CD4-positive, alpha-beta T cell treated with Interferon gamma for 1 hour (primary cell): ENCODE results near the gene GMDS.

Experiments
- DNase-seq: peaks from one replicate; pipeline ENCODE4 v3.0.0-alpha.2; 2020

The GMDS gene

GRCh38 chr6:1972962-1973361 is 272.4 kb downstream of the GMDS start:
- no peak for DNase-seq

- DNase-seq = no peak
Observed at GRCh38 chr6:1971612-1972011, 273.8 kb downstream of the GMDS start.

- DNase-seq = no peak
Observed at GRCh38 chr6:1970151-1970561, 275.2 kb downstream of the GMDS start.

- no peak for DNase-seq
Observed at GRCh38 chr6:1966713-1967112, 278.7 kb downstream of the GMDS start.

DNA sequence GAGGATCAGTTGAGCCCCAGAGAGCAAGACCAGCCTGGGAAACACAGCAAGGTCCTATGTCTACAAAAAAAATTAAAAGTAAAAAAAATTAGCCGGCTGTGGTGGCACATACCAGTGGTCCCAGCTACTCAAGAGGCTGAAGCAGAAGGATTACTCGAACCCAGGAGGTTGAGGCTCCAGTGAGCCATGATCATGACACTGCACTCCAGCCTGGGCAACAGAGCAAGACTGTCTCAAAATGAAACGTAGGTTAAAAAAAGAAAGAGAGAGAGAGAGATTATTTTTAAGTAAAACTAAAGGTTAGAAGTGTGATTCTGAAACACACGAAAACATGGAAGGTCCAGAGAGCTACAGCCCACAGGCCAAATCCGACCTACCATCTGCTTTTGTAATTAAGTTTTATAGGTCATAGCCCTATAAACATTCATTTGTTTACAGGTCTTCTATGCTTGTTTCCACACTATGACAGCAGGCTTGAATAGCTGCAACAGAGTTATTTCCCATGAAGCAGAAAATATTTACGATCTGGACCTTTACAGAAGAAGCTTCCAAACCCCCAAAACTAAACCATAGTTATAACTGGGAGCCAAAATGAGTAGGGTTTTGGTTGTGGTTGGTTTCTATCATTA is 279.7 kb downstream of the GMDS start:
- no peak for DNase-seq

DNA sequence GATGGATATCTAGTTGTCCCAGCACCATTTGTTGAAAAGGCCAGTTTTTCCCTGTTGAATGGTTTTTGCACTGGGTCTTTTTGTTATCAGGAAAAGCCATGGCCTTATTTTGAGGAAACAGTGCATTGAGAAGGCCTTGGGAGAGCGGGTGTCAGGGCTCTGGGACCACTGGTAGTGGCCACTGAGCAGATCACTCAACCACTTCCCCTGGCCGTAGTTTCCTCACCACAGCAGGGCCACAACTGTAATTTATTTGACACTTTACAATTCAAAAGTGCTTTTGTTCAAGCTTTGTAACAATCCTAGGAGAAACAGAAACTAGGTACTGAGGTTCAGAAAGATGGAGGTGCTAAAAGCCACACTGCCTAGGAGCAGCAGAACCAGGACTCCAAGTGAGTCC is 281.8 kb downstream of the GMDS start:
- DNase-seq = no peak

- no peak for DNase-seq
Observed at GRCh38 chr6:1962201-1962600, 283.2 kb downstream of the GMDS start.

DNA sequence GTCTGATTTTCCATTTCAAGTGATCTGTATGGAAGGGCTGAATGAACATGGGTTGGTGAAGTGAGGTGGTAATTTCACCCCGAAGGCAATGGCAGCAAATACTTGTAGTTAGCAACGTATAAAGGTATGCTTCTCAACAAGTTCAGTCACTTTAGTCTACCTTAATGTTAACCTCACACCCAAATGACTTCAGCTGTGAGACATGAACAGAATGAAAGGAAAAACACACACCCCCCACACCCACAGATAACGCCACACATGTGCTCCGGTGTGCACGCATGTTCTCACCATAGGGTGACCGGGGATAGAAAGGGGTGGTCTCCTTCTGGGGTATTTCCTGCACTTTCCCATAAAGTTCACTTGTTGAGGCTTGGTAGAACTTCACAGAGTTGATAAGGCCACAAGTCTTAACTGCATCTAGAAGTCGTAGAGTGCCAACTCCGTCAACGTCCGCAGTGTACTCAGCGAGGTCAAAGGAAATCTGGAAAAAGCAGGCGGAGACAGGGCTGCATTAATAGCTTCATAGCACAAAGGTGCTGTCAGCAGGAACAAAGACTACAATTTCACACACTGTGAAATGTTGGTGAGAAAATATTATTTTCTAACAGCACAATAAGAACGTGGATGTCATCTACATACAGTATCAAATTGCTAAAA is 284.8 kb downstream of the GMDS start:
- no peak for DNase-seq

DNA sequence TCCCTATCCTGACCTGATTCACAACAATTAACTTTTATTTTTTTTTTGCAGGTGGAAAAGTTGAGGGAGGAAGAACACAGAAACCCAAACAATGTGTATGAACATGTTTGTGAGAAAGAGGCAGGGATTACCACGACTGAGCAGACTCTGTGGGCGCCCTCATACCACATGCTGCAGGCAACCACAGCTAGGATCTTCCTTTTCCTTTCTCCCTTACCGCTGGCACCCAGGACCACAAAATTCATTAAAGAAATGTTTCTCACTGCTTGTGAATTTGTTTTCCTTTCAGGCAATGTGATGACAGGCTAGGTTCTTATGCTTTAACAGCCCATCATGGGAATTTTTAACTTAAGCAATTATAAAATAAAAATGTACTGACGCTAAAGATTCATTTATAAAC is 287.1 kb downstream of the GMDS start:
- DNase-seq = no peak

GRCh38 chr6:1957746-1958145 is 287.7 kb downstream of the GMDS start:
- DNase-seq = no peak

DNA sequence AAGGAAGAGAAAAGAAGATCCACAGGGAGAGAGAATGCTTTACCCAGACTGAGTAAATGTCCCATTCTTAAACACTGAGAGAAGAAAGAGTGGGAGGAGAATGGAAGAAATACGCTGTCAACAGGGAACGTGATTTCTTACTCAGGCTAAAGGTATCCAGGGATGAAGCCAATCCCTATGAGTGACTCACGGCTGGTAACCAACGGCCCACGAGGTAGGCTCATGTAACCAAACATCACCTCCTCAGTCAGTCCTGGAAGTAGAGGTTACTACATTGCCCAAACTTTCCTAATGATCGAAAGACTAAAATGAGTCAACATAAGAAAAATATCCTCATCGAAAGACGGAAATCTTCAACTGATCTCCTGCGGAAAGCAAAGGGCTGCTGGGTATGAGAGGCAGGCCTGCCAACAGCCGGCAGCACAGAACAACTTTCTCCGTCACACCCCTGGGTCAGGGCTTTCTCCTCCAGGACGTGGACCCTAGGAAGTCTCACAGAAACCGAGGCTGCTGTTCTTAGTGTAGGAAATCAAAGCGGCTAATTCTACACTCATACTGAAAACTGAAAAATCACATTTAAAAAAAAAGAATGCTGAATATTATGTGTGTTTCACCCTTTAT is 292.6 kb downstream of the GMDS start:
- no peak for DNase-seq

DNA sequence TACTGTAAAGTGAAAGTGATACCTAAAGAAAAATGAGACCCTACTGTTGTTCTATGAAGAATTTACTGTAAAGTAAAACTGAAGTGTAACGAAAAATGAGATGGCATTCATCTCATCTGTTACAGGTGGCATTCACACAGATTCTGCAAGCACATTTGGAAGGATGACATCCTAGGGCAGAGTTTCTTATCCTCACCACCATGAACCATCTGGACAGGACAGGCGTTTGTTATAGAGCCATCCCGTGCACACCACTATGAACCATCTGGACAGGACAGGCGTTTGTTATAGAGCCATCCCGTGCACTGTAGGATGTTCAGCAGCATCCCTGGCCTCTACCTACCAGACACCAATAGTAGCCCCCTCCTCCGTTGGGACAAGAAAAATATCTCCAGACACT is 294.8 kb downstream of the GMDS start:
- DNase-seq = no peak

- DNase-seq = no peak
Observed at GRCh38 chr6:1949538-1949937, 295.9 kb downstream of the GMDS start.

DNA sequence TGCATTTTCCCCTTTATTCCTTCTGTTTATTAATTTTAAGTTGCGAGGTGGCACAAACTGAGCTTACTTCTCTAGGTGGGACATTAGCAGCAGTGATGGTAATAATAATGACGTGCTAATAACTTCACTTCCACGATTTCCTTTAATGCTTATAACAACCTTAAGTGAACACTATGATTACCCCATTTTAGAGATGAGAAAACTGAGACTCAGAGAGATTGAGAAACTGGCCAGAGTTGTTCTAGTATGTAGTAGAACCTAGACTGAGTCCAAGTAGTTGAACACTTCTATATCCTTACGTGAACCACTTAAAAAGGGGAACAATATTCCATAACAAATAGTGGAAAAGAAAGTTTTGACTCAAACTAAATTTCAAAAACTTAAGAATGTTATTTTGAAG is 297.5 kb downstream of the GMDS start:
- DNase-seq = no peak

- DNase-seq = no peak
Observed at GRCh38 chr6:1946583-1946982, 298.8 kb downstream of the GMDS start.

GRCh38 chr6:1945235-1945832 is 300.1 kb downstream of the GMDS start:
- DNase-seq = no peak

- no peak for DNase-seq
Observed at GRCh38 chr6:1942834-1943233, 302.6 kb downstream of the GMDS start.

DNA sequence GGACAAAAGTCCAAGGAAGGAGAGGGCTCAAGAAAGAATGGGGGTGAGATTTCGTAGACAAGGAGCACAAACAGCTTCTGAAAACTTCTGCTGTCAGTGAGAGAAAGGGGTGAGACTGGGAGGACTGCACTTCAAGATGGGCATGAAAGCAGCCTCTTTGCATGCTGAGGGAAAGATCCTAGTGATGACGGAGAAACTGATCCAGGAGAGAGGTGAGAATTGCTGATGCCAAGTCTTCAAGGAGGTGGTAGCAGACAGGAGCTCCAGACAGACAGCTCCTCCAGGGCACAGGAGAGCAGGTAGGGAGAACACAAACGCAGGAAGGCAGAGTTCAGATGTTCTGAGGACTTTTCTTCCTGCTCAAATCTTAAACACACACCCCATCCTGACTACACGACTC is 303.9 kb downstream of the GMDS start:
- no peak for DNase-seq

DNA sequence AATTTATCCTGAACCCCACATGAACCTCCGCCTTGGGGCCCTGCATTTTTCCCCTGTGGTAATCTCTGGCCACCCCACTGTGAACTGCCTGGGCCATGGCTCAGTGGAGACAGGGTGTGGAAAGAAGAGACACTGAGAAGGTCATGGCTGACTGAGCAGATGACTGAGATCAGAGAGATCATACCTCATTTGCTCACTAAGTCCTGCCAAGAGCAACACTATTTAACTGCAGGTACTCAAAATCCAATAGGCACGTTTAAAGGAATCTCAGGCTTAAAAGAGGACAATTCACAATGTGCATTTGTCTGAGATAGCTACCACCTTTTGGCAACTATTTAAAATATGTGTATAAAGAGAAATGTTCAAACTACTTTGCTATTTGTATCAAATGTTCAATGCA is 305.0 kb downstream of the GMDS start:
- no peak for DNase-seq

DNA sequence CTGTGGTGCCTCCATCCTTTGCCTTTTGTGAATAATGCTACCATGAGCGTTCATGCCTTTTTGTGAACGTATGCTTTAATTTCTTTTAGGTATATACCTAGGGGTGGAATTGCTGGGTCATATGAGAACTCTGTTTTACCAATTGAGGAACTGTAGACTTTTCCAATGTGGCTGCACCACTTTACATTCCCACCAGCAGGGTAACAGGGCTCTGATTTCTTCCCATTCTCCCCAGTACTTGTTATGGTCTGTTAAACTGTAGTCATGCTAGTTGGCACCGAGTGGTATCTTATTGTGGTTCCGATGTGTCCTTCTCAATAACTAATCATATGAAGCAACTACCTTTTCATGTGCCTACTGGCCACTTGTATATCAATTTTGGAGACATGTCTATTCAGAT is 312.1 kb downstream of the GMDS start:
- no peak for DNase-seq

DNA sequence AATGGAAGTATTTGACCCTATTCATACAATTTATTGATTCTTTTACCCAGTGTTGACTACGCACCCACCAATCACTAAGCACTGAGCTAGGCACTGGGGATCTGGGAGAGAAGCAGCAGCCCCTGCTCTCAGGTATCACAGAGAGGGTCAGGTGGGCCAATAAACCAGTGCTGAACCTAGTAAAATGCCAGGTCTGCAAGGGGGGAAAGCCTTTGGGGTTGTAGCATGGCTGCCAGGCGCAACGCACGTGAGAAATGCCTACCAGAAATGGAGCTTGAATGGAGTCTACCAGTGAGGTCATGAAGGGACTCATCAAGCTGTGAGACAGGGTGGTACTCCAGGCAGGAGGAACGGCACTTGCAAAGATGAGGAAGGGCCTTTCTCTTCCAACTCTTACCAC is 313.6 kb downstream of the GMDS start:
- no peak for DNase-seq

- DNase-seq = no peak
Observed at GRCh38 chr6:1930356-1930755, 315.0 kb downstream of the GMDS start.

GRCh38 chr6:1929931-1930330 is 315.5 kb downstream of the GMDS start:
- DNase-seq = no peak

DNA sequence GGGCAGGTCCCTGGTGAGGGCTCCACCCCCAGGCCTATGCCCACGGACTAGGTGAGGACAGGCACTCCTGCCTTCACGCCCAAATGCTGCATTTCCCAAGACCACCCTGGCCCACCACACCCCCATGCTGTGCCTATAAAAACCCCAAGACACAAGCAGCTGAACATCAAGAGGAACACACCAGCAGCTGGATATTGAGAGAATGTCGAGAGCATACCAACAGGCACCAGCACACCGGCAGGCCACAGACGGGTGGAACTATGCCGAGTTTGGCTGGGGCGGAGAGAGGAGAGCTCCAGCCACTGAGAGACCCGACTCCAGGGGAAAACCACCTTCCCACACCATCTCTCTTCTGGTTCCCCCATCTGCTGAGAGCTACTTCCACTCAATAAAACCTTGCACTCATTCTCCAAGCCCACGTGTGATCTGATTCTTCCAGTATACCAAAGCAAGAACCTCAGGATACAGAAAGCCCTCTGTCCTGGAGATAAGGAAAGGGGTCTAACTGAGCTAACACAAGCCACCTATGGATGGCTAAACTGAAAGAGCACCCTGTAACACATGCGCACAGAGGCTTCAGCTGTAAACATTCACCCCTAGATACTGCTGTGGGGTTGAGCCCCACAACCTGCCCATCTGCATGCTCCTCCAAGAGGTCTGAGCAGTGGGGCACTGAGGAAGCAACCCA is 319.5 kb downstream of the GMDS start:
- no peak for DNase-seq
